OCI-LY3 (cell line): ENCODE measurements around the gene SPIN3.
"Not testable (repeated sequence)": the region's sequence is repeated elsewhere in the genome, so short reads cannot be mapped to it uniquely, and the experiment has no call there.

Experiments used
- H2AFZ ChIP-seq: fragments of 200-600, 300-600 bp; shearing (Covaris generic); 2 replicates; pipeline ENCODE4 v1.6.0; 2014; ENCODE audit warnings: antibody characterized with exemption, low read depth, low read length
- H3K27ac ChIP-seq: fragments of 200-600, 300-600 bp; sonication (generic); 2 replicates; pipeline ENCODE4 v1.5.1; 2014; ENCODE audit warnings: mild to moderate bottlenecking, low read length, moderate library complexity, mixed read lengths
- H3K27me3 ChIP-seq: fragments of 200-600, 300-600 bp; sonication (generic); 2 replicates; pipeline ENCODE4 v1.6.1; 2014; ENCODE audit warnings: low read depth, low read length, mixed read lengths
- H3K36me3 ChIP-seq: fragments of 200-600, 300-600 bp; sonication (generic); replicated peaks from 2 replicates; pipeline ENCODE3; 2014; ENCODE audit warnings: low read depth, low read length, mixed read lengths
- H3K4me1 ChIP-seq: fragments of 300-600, 200-600 bp; sonication (generic); 2 replicates; pipeline ENCODE4 v1.6.1; 2014; ENCODE audit warnings: low read length, mixed read lengths
- H3K4me2 ChIP-seq: fragments of 200-600, 300-600 bp; sonication (generic); 2 replicates; pipeline ENCODE4 v1.6.1; 2014; ENCODE audit warnings: low read length, mixed read lengths
- H3K4me3 ChIP-seq: fragments of 300-600, 200-600 bp; sonication (generic); 2 replicates; pipeline ENCODE4 v1.5.1; 2014; ENCODE audit warnings: antibody characterized with exemption, mild to moderate bottlenecking, low read length, moderate library complexity
- H3K79me2 ChIP-seq: fragments of 300-600, 200-600 bp; shearing (Covaris generic); 2 replicates; pipeline ENCODE4 v1.6.1; 2014; ENCODE audit warnings: mild to moderate bottlenecking, low read length, mixed read lengths
- H3K9ac ChIP-seq: fragments of 300-600, 200-600 bp; shearing (Covaris generic); 2 replicates; pipeline ENCODE4 v1.6.0; 2014; ENCODE audit warnings: mild to moderate bottlenecking, low read length, moderate library complexity
- H3K9me3 ChIP-seq: fragments of 200-600, 300-600 bp; shearing (Covaris generic); 2 replicates; pipeline ENCODE4 v1.6.1; 2014; ENCODE audit warnings: low read length, mixed read lengths; ENCODE audit not compliant: insufficient read depth
- H4K20me1 ChIP-seq: fragments of 200-600, 300-600 bp; sonication (generic); 2 replicates; pipeline ENCODE4 v1.6.1; 2016; ENCODE audit warnings: low read length, mixed read lengths; ENCODE audit not compliant: insufficient read depth
- EZH2phosphoT487 ChIP-seq: fragments of 200-600 bp; shearing (Covaris generic); IDR thresholded peaks from 2 replicates; pipeline ENCODE4 v1.6.1; 2018; ENCODE audit warnings: antibody characterized with exemption, mixed run types, low read depth
- TF ChIP-seq, protein P1 (sequence below): fragments of 200-600, 300-600 bp; sonication (generic); IDR thresholded peaks from 2 replicates; pipeline ENCODE4 v1.5.1; 2014; ENCODE audit warnings: antibody characterized with exemption, low read length, low read depth

SPIN3 gene

DNA sequence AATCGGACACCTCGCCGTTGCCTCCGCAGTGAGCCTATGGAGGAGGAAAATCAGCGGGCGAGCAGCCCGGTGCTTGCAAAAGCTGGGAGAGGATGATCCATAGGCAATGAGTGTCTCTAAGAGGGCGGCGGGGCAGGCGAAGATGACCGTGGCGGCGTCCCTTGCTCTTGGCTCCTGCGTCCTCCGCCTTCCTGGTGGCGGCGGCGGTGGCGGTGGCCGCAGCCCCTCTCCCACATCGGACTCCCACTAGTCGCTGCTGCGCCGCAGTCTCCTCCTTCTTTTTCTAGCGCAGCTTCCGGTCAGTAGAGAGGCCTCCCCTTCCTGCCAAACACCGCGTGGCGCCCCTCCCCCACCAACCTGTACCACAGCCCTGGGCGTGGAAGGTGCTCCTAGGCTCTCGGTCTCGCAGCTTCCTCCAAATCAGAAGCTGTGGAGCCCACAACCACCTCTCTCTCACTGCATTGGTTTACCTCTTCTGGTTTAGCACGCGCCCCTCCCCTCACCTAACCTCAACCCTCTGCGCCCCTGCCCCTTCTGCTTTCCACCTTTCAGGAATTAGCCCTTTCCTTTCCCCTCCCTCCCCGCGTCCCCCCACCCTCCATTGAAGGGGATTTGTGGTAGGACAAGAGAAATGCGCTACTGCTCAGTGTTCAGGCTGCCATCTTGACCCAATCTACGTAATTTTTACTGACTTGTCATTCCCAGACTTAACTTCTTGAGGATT is at the start of gene SPIN3:
Gene SPIN3 (minus strand): TSS at position 271 of the 724 bp plus-strand sequence. CDS start 594 bp downstream, outside the sequence.
- Histone ChIP-seq H2AFZ (no peak within 1 kb of the TSS), H3K79me2 (no peaks in the 10 kb centered on the region), H3K9me3 (no peaks in the 10 kb centered on the region), H3K4me3 (no peak within 1 kb of the TSS), H3K4me1 (no peaks in the 10 kb centered on the region), H3K9ac (no peak within 1 kb of the TSS), H3K27me3 (no peaks in the 10 kb centered on the region), H3K36me3 (no peaks in the 10 kb centered on the region), H4K20me1 (no peaks in the 10 kb centered on the region), H3K27ac (no peak within 1 kb of the TSS), H3K4me2 (no peak within 1 kb of the TSS)
- TF ChIP-seq EZH2phosphoT487, result no peak
- TF ChIP-seq, protein P1, sequence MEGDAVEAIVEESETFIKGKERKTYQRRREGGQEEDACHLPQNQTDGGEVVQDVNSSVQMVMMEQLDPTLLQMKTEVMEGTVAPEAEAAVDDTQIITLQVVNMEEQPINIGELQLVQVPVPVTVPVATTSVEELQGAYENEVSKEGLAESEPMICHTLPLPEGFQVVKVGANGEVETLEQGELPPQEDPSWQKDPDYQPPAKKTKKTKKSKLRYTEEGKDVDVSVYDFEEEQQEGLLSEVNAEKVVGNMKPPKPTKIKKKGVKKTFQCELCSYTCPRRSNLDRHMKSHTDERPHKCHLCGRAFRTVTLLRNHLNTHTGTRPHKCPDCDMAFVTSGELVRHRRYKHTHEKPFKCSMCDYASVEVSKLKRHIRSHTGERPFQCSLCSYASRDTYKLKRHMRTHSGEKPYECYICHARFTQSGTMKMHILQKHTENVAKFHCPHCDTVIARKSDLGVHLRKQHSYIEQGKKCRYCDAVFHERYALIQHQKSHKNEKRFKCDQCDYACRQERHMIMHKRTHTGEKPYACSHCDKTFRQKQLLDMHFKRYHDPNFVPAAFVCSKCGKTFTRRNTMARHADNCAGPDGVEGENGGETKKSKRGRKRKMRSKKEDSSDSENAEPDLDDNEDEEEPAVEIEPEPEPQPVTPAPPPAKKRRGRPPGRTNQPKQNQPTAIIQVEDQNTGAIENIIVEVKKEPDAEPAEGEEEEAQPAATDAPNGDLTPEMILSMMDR, result no peak

DNA sequence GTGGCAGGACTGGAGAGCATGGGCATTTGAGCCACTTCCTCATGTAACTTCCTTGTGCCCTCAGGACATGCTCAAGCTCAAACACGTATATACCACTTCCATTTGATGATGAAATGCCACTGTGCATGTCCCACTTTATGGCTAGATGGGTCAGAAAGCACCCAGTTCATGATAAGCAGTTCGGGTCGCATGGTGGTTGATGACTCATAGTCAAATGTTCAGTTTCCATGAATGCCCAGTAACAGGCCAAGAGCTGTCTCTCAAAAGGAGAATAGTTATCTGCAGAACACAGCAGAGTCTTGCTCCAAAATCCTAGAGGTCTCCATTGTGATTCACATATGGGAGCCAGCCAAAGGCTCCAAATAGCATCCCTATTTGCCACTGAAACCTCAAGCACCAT is 48.9 kb upstream of the SPIN3 start:
- Histone ChIP-seq H3K4me3 (no peak overlapping the region), H3K36me3 (no peaks in the 10 kb centered on the region), H3K27ac (no peak overlapping the region), H2AFZ (no peak overlapping the region), H3K79me2 (no peaks in the 10 kb centered on the region), H3K4me1 (no peaks in the 10 kb centered on the region), H3K9me3 (no peaks in the 10 kb centered on the region), H3K4me2 (no peak overlapping the region), H3K27me3 (no peaks in the 10 kb centered on the region), H3K9ac (no peak overlapping the region), H4K20me1 (no peaks in the 10 kb centered on the region)
- TF ChIP-seq, protein P1, result no peak
- TF ChIP-seq EZH2phosphoT487, result no peak

DNA sequence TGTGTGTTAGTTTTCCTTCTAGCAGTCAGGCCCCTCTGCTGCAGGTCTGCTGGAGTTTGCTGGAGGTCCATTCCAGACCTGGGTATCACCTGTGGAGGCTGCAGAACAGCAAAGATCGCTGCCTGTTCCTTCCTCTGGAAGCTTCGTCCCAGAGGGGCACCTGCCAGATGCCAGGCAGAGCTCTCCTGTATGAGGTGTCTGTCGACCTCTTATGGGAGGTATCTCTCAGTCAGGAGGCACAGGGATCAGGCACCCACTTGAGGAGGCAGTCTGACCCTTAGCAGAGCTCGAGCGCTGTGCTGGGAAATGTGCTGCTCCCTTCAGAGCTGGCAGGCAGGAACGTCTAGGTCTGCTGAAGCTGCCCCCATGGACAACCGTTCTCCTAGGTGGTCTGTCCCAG is 41.9 kb upstream of the SPIN3 start:
- H3K27me3 ChIP-seq, H3K4me2 ChIP-seq, H3K36me3 ChIP-seq, H3K4me3 ChIP-seq, H3K79me2 ChIP-seq, H3K27ac ChIP-seq, H3K9ac ChIP-seq, H2AFZ ChIP-seq, H3K4me1 ChIP-seq, H4K20me1 ChIP-seq, H3K9me3 ChIP-seq: not testable (repeated sequence)

DNA sequence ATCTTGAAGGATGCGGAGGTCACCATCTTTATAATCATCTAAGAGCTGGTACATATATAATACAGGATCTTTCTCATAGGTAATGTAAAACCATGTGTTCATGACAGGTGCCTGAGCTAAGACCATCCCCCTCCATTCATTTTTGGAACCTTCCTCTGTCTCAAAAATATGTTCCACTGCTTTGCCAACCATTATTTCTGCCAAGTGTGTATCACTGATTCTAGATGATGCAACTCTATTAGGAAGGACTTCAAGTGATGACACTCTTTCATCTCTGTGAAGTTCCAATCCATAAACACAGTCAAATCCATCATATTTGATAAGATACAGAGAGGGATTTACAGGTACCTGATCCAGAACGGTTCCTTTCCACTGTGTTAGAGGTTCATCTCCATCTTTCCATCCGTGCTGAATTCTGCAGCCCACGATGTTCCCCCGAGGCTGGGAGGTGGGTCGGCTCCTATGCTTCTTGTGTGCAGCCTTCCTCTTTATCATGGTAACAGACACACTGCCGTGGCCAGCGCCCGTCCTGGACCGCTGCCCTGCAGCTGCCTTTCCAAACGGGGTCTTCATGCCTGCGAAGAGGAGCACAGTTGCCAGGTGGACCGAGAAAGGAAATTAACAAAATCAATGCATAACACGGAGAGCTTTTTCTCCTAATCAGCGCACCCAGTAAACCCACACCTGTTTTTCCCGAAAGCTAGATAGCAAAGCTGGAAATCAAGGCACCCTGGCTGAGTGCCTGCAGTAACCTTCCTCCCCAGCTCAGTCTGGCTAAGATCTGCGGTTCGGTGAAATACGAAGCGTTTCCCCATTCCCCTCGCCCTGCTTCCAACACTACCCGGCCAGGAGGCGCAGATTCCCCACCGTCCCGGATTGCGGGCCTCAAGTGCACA is 718 bp downstream of the SPIN3 start:
- H3K4me1 ChIP-seq, result no peaks in the 10 kb centered on the region
- H2AFZ ChIP-seq, result no peak overlapping the region
- no peak overlapping the region for H3K9ac ChIP-seq
- no peak overlapping the region for H3K4me3 ChIP-seq
- no peaks in the 10 kb centered on the region for H3K36me3 ChIP-seq
- H3K27ac ChIP-seq, result no peak overlapping the region
- H3K27me3 ChIP-seq, result no peaks in the 10 kb centered on the region
- no peaks in the 10 kb centered on the region for H3K9me3 ChIP-seq
- H3K79me2 ChIP-seq, result no peaks in the 10 kb centered on the region
- no peak overlapping the region for H3K4me2 ChIP-seq
- H4K20me1 ChIP-seq, result no peaks in the 10 kb centered on the region
- TF ChIP-seq, protein P1, result no peak
- TF ChIP-seq EZH2phosphoT487, result no peak
